ENCODE measurements around the gene PDE8A.

The PDE8A gene

DNA sequence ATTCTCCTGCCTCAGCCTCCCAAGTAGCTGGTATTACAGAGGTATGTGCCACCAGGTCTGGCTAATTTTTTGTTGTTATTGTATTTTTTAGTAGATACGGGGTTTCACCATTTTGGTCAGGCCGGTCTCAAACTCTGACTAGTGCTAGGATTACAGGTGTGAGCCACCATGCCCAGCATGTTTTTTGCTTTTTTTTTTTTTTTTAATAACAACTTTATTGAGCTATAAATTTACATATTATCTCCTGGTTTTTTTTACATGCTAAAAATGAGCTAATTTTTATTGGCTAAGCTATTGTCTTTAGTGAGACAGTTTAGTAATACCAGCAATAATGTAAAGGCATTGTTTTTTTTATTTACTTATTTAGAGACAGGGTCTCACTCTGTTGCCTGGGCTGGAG lies 105.2 kb downstream of the PDE8A start:
- DNase-seq, result no peak
- H3K27ac ChIP-seq, result no peak overlapping the region
- intact Hi-C loops (cut with DNase I; ENCODE audit: low total_unique reads), result no loop called here
- TF ChIP-seq, protein P1, sequence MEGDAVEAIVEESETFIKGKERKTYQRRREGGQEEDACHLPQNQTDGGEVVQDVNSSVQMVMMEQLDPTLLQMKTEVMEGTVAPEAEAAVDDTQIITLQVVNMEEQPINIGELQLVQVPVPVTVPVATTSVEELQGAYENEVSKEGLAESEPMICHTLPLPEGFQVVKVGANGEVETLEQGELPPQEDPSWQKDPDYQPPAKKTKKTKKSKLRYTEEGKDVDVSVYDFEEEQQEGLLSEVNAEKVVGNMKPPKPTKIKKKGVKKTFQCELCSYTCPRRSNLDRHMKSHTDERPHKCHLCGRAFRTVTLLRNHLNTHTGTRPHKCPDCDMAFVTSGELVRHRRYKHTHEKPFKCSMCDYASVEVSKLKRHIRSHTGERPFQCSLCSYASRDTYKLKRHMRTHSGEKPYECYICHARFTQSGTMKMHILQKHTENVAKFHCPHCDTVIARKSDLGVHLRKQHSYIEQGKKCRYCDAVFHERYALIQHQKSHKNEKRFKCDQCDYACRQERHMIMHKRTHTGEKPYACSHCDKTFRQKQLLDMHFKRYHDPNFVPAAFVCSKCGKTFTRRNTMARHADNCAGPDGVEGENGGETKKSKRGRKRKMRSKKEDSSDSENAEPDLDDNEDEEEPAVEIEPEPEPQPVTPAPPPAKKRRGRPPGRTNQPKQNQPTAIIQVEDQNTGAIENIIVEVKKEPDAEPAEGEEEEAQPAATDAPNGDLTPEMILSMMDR (IDR thresholded peaks at IDR 0.05), result no peak
- no peaks in the 10 kb centered on the region for H3K4me1 ChIP-seq
- H3K27me3 ChIP-seq, result no peaks in the 10 kb centered on the region
- H3K4me3 ChIP-seq, result no peak overlapping the region
- peaks cover 34 to 62% (median 49%) of the 10 kb centered on the region in 3 donors for H3K36me3 ChIP-seq
- H3K9me3 ChIP-seq, result no peaks in the 10 kb centered on the region

DNA sequence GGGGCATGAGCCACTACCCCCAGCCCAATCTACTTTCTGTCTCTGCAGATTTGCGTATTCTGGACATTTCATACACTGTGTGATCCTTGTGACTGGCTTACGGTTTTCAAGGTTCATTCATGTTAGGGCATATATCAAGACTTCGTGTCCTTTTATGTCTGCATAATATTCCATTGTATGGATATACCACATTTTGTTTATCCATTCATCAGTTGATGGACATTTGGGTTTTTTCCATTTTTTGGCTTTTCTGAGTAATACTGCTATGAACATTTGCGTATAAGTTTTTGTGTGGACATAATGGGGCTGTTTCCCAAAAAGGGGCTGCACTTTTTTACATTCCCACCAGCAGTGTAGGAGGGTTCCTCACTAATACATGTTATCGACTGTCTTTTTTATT lies 106.6 kb downstream of the PDE8A start:
- peaks cover 34 to 69% (median 63%) of the 10 kb centered on the region in 3 donors for H3K36me3 ChIP-seq
- intact Hi-C loops (cut with DNase I; ENCODE audit: low total_unique reads), result no loop called here
- no peaks in the 10 kb centered on the region for H3K4me1 ChIP-seq
- no peaks in the 10 kb centered on the region for H3K9me3 ChIP-seq
- DNase-seq, result no peak
- TF ChIP-seq, protein P1 (IDR thresholded peaks at IDR 0.05), result no peak
- no peak overlapping the region for H3K4me3 ChIP-seq
- H3K27me3 ChIP-seq, result no peaks in the 10 kb centered on the region
- H3K27ac ChIP-seq, result no peak overlapping the region

DNA sequence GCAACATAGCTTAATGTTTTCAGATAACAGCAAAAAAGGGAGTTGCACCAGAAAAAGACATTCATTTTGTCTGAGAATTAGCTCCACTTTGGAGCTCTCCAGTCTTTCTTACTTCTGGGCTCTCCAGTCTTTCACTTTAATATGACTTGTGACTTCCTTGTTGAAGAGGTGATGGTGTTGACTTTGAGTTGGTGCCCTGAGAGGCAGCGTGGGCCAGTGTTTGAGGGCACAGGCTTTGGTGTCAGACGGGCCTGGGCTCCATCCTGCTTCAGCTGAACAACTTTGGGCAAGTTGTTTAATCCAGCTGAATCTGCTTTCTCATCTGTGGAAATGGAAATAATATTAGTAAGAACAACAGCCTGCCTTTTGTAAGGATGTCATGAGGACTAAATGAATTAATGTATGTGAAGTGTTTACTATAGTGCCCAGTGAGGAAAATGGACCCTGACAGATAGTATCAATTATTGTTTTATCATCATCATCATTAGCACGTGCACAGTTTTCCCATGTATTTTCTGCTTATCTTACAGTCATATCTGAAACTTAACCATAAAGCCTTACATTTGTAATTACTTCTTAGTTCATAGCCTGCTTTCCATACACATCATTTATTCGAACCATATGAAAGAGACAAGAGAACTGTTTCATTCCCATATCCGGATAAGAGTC lies 108.4 kb downstream of the PDE8A start:
- intact Hi-C loops (cut with DNase I; ENCODE audit: low total_unique reads), result no loop called here
- Histone ChIP-seq H3K27me3 (no peaks in the 10 kb centered on the region), H3K36me3 (peaks cover 24 to 62% (median 55%) of the 10 kb centered on the region in 3 donors), H3K4me3 (no peak overlapping the region), H3K9me3 (no peaks in the 10 kb centered on the region), H3K27ac (no peak overlapping the region), H3K4me1 (no peaks in the 10 kb centered on the region)
- no peak for DNase-seq
- TF ChIP-seq, protein P1 (IDR thresholded peaks at IDR 0.05), result no peak

DNA sequence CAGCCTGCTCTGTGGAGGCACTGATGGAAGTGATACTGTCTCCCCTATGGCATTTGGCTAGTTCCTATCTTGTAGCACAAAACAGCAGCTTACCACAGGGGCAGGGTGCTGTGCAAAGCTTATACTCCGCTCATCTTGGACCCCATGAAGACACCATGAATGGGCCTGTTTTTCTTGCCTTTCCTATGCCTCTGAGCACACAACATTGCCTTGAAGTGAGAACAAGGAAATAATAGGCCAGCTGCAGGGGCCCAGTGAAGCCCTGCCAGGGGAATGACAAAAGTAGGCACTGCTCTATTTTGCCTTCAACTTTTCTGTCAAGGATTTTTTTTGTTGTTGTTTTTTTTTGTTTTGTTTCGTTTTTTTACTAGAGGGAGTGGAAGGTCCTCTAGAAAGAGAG lies 110.3 kb downstream of the PDE8A start:
- Histone ChIP-seq H3K27me3 (no peaks in the 10 kb centered on the region), H3K36me3 (peaks cover 20 to 66% (median 56%) of the 10 kb centered on the region in 3 donors), H3K27ac (no peak overlapping the region), H3K4me1 (no peaks in the 10 kb centered on the region), H3K9me3 (no peaks in the 10 kb centered on the region), H3K4me3 (no peak overlapping the region)
- no peak for DNase-seq
- intact Hi-C loops (cut with DNase I; ENCODE audit: low total_unique reads), result no loop called here
- TF ChIP-seq, protein P1 (IDR thresholded peaks at IDR 0.05), result no peak

DNA sequence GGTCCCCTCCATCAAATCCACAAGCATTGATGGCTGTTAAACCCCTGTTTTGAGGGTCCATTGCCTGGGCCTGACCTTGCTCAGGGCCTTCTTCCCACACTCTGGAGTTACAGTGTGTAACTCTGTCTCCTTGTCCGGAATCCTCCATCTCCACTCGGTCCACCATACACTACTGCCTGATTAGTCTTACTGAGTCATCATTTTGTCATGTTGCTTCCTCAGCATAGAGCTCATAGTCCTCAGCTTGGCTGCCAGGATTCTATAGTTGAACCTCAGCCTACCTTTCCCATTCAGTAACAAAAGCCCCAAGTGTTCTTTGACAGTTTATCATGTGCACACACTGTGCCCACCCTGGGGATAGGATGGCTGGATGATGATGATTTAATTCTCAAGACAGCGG lies 113.0 kb downstream of the PDE8A start:
- intact Hi-C loops (cut with DNase I; ENCODE audit: low total_unique reads), result no loop called here
- no peak for DNase-seq

More for the DNA sequence above, 113.0 kb downstream of the PDE8A start:
- H3K9me3 ChIP-seq, result no peaks in the 10 kb centered on the region
- TF ChIP-seq, protein P1 (IDR thresholded peaks at IDR 0.05), result no peak
- peaks cover 24 to 74% (median 47%) of the 10 kb centered on the region in 3 donors for H3K36me3 ChIP-seq
- no peak overlapping the region for H3K27ac ChIP-seq
- no peak overlapping the region for H3K4me3 ChIP-seq
- H3K27me3 ChIP-seq, result no peaks in the 10 kb centered on the region
- no peaks in the 10 kb centered on the region for H3K4me1 ChIP-seq

Measured in tibial artery (tissue), 4 donors.